GM12875 (cell line): Measurements from ENCODE around the gene EAF1.
"Not testable (repeated sequence)": the region's sequence is repeated elsewhere in the genome, so short reads cannot be mapped to it uniquely, and the experiment has no call there.

Experiments used
- H3K4me3 ChIP-seq: one replicate; pipeline ENCODE4 v1.5.1; 2011; ENCODE audit warnings: low read depth, low read length, control low read depth
- CTCF ChIP-seq: IDR thresholded peaks from 2 replicates; pipeline ENCODE4 v1.5.1; 2011; ENCODE audit warnings: low read depth, mild to moderate bottlenecking, control low read depth, inconsistent platforms, low read length, moderate library complexity, borderline replicate concordance; ENCODE audit not compliant: insufficient read depth

EAF1 gene

GRCh38 chr3:15471861-15472260, 44.5 kb downstream of the EAF1 start:
- no peak for TF ChIP-seq CTCF
- no peak overlapping the region for H3K4me3 ChIP-seq

- no peak for TF ChIP-seq CTCF
- H3K4me3 ChIP-seq: no peak overlapping the region
Observed at GRCh38 chr3:15475161-15475560, 47.8 kb downstream of the EAF1 start.

GRCh38 chr3:15476378-15476777, 49.0 kb downstream of the EAF1 start:
- H3K4me3 ChIP-seq: no peak overlapping the region
- no peak for TF ChIP-seq CTCF

GRCh38 chr3:15477951-15478639, 50.7 kb downstream of the EAF1 start:
- no peak overlapping the region for H3K4me3 ChIP-seq
- TF ChIP-seq CTCF: no peak

GRCh38 chr3:15478640-15478979, 51.2 kb downstream of the EAF1 start:
- no peak overlapping the region for H3K4me3 ChIP-seq
- TF ChIP-seq CTCF: no peak

GRCh38 chr3:15479400-15480224, 52.2 kb downstream of the EAF1 start:
- H3K4me3 ChIP-seq: no peak overlapping the region
- no peak for TF ChIP-seq CTCF

GRCh38 chr3:15484551-15484950, 57.2 kb downstream of the EAF1 start:
- H3K4me3 ChIP-seq: not testable (repeated sequence)
